Esophagus squamous epithelium (tissue), 5 donors: ENCODE results near the gene DENND11. TPM values are rescaled to one million over a fixed set of nuclear protein-coding genes. Genes with fewer than 3 reads are reported as not detected.

ENCODE experiments used
- DNase-seq: peaks from one replicate; lab custom pipeline; 2025; lab: John Stamatoyannopoulos, UW
- H3K27ac ChIP-seq, 4 donors: fragments of 200-600 bp; sonication (generic); one replicate each; pipeline ENCODE4 v1.5.1; 2016 to 2019; ENCODE audit warnings: mild to moderate bottlenecking in 1 of 4
- H3K27me3 ChIP-seq, 4 donors: fragments of 200-600 bp; sonication (generic); 1 replicate in 3 of 4; 2 replicates in 1 of 4; pipeline versions ENCODE4 v1.5.1 to v1.6.0; 2017 to 2021; ENCODE audit warnings: antibody characterized with exemption in 1 of 4
- H3K36me3 ChIP-seq, 3 donors: fragments of 200-600 bp; sonication (generic); one replicate each; pipeline ENCODE4 v1.5.1; 2016 to 2019
- H3K4me1 ChIP-seq, 3 donors: fragments of 200-600 bp; sonication (generic); one replicate each; pipeline ENCODE4 v1.5.1; 2017 to 2019
- H3K4me3 ChIP-seq, 4 donors: fragments of 200-600 bp; sonication (generic); 1 replicate in 3 of 4; 2 replicates in 1 of 4; pipeline ENCODE4 v1.5.1; 2016 to 2019; ENCODE audit warnings: mild to moderate bottlenecking in 2 of 4, moderate library complexity in 1 of 4
- H3K9me3 ChIP-seq, 3 donors: fragments of 200-600 bp; sonication (generic); one replicate each; pipeline ENCODE4 v1.5.1; 2016 to 2019
- POLR2A ChIP-seq, 4 donors: fragments of 450-650 bp; IDR thresholded peaks; one replicate each; pipeline ENCODE4 v1.6.1; 2017; ENCODE audit warnings: antibody characterized with exemption in 4 of 4, mild to moderate bottlenecking in 4 of 4, moderate library complexity in 3 of 4
- WGBS, 2 donors: methylation state at CpG; one replicate each; pipeline ENCODE4 v1.1.5; 2018; 5-methylcytosine and 5-hydroxymethylcytosine counted together
- intact Hi-C: fragments of 100-400 bp; cut with DNase I; formaldehyde crosslinking; loops from one replicate; pipeline ENCODE4 v1.15.0; 2022
- total RNA-seq, 4 donors: library from RNA; depleted of rRNA; stranded (reverse); fragments of >200 nt; gene quantifications; one replicate each; pipeline ENCODE4 v1.1.0, GENCODE V29; 2016
- TF ChIP-seq, protein P1 (sequence below), 6 experiments: fragments of 450-650 bp in 4 of 6; fragments of 200-600 bp in 2 of 6; sonication (generic) in 2 of 6; IDR thresholded peaks; one replicate each; pipeline ENCODE4 v1.5.1; 2016 to 2019; ENCODE audit warnings: antibody characterized with exemption in 6 of 6, mild to moderate bottlenecking in 4 of 6, moderate library complexity in 4 of 6
- donor health status: DM: yes; HTN: yes; CAD: no.

The DENND11 gene
- total RNA-seq, 4 donors from 2014 or later, result 11.8 to 28.6 (median 14.2) TPM

DNA sequence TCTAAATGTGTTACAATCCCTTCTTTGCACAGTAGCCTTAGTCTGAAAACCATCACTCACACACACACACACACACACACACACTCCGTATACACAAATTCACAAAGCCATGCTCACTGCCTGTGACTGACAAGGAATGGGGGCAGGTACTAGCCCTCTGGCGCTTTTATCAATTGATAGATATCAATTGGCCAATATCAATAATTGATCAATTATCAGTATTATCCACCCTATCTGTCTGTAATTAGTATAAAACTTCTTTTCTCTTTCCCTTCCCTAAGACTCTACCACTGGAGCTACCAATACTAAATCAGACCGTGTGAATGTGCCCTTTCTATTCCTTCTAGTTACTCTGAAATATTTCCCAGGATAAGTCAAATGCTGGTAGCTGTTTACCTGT, 2.1 kb downstream of the DENND11 start:
- H3K9me3 ChIP-seq, result no peaks in the 10 kb centered on the region
- WGBS, 2 donors, result 55 to 72% methylated on average over 3 of the region's 3 CpGs
- peaks cover 3 to 85% (median 15%) of the 10 kb centered on the region in 3 donors for H3K4me1 ChIP-seq
- no peak overlapping the region for H3K4me3 ChIP-seq
- DNase-seq, result no peak
- no peaks in the 10 kb centered on the region for H3K27me3 ChIP-seq
- no peaks in the 10 kb centered on the region for H3K36me3 ChIP-seq
- TF ChIP-seq, protein P1, sequence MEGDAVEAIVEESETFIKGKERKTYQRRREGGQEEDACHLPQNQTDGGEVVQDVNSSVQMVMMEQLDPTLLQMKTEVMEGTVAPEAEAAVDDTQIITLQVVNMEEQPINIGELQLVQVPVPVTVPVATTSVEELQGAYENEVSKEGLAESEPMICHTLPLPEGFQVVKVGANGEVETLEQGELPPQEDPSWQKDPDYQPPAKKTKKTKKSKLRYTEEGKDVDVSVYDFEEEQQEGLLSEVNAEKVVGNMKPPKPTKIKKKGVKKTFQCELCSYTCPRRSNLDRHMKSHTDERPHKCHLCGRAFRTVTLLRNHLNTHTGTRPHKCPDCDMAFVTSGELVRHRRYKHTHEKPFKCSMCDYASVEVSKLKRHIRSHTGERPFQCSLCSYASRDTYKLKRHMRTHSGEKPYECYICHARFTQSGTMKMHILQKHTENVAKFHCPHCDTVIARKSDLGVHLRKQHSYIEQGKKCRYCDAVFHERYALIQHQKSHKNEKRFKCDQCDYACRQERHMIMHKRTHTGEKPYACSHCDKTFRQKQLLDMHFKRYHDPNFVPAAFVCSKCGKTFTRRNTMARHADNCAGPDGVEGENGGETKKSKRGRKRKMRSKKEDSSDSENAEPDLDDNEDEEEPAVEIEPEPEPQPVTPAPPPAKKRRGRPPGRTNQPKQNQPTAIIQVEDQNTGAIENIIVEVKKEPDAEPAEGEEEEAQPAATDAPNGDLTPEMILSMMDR (IDR thresholded peaks at IDR 0.05), result no peak
- no peak for TF ChIP-seq POLR2A (IDR thresholded peaks at IDR 0.05)
- no peak overlapping the region for H3K27ac ChIP-seq
- intact Hi-C loops, result no loop called here

DNA sequence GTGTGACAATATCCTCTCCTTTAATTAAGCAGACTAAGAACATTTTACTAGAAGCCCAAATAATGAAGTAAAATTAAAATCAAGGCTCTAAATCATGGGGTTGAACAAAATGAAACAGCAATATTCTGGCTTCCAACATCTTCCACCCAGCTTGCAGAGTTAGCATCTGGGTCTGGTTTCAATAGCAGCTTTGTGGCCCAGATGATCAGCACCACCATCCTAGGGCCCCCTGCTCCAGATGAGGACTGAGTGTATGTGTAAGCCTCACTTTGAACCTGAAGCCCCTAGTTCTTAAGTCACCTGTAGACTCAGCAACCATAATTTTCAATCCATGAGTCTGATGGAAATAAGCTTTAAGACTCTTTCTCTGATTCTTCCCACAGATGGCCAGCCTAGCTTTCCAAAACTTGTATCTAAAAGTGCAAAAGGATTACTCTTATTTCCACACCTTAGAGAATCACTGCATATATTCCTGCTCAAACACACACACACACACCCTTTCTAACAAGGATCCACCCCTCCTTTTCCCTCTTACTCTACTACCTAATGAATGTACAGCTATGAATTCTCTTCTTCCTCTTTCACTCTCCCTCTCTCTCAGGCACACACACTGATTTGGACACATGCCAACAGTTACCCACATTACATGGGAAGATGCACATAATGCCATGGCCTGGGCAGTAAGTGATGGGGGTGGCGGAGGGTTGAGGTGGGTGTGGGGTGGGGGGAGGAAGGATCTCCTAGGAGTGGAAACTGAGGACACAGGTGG, 3.5 kb downstream of the DENND11 start:
- 89 to 100% methylated on average over 1 of the region's 1 CpG for WGBS, 2 donors

DNA sequence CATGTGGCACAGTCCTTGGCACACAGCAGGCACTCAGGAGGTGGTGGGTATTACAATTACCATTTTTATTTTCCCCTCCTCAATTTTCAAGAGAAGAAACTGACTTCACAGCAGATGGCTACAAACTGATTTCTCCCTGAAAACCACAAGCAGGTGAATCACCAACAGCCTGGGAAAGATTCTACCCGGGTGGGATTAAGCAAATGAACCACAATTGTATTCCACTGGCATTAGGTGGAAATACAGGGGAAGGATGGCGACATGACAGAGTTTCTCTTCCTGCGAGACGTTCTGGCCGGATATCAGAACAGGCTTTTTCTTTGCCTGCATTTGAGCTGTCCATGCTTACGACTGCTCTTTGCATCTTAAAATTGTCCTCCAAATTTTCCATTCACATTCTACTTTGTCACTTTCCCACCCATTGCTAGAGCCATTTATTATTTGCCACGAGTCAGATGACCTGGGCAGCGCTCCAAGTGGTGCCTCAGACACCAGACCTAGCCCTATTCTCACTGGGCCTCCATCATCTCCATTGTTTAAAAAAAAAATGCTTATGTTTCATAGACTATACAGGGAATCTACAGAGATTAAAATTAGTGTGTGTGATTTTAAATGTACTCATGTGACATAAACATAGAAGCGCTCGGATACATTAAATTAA, 4.6 kb downstream of the DENND11 start:
- Histone ChIP-seq H3K4me3 (no peak overlapping the region), H3K27ac (no peak overlapping the region), H3K9me3 (no peaks in the 10 kb centered on the region), H3K36me3 (no peaks in the 10 kb centered on the region), H3K4me1 (peaks cover 3 to 64% (median 4%) of the 10 kb centered on the region in 3 donors), H3K27me3 (no peaks in the 10 kb centered on the region)
- intact Hi-C loops, result no loop called here
- TF ChIP-seq POLR2A (IDR thresholded peaks at IDR 0.05), result no peak
- TF ChIP-seq, protein P1 (IDR thresholded peaks at IDR 0.05), result no peak
- WGBS, 2 donors, result 65 to 70% methylated on average over 9 to 10 of the region's 10 CpGs
- no peak for DNase-seq

More for the DNA sequence above, 3.5 kb downstream of the DENND11 start:
- Histone ChIP-seq H3K9me3 (no peaks in the 10 kb centered on the region), H3K27ac (no peak overlapping the region), H3K27me3 (no peaks in the 10 kb centered on the region), H3K4me1 (peaks cover 3 to 75% (median 11%) of the 10 kb centered on the region in 3 donors), H3K36me3 (no peaks in the 10 kb centered on the region), H3K4me3 (no peak overlapping the region)
- intact Hi-C loops, result no loop called here
- no peak for DNase-seq
- TF ChIP-seq, protein P1 (IDR thresholded peaks at IDR 0.05), result no peak
- no peak for TF ChIP-seq POLR2A (IDR thresholded peaks at IDR 0.05)

DNA sequence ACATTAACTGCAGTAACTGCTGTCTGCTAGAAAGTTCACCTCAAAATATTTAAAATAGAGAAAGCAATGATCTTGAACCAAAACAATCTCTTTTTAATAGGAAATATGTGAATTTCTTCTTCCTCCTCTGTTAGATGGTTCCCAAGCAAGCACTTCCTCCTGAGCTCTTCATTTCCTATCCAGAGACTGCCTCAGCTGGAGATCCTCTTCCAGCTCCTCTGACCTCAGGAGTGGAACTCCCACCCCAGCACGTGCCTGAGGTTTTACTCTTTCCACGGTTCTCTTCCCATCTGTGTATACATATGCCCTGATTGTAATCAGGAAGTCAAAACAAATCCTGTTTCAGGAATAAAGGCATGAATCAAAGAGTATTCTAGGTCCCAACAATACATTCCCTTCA, 5.6 kb downstream of the DENND11 start:
- no peaks in the 10 kb centered on the region for H3K36me3 ChIP-seq
- no peak overlapping the region for H3K4me3 ChIP-seq
- no peak for TF ChIP-seq POLR2A (IDR thresholded peaks at IDR 0.05)
- TF ChIP-seq, protein P1 (IDR thresholded peaks at IDR 0.05), result no peak
- intact Hi-C loops, result no loop called here
- DNase-seq, result no peak
- peaks cover 3 to 62% (median 4%) of the 10 kb centered on the region in 3 donors for H3K4me1 ChIP-seq
- WGBS, 2 donors, result 34 to 56% methylated on average over 2 of the region's 2 CpGs
- no peak overlapping the region for H3K27ac ChIP-seq
- H3K27me3 ChIP-seq, result no peaks in the 10 kb centered on the region
- H3K9me3 ChIP-seq, result no peaks in the 10 kb centered on the region

DNA sequence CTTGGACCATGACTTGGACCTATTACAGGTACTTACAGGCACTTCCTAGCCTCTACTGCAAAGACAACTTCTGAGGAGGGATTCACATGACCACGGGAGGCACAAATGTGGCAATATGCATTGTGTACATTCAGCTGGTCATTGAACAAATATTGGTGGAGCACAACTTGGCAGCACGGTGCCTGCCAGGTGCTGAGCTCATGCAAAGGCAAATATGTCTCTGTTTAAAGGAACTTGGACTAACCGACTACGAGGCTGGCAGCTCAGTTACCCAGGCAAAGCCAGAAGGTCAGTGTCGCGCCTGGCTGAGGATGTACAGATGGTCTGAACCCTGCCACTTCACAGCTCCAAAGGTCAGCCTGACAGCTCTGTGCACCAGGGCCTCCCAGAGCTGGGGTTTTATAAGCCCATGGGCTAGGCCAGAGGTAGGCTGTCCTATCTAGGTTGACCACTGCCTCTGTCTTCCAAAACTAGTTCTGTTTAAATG, 6.1 kb downstream of the DENND11 start:
- no peak overlapping the region for H3K27ac ChIP-seq
- no peak for TF ChIP-seq POLR2A (IDR thresholded peaks at IDR 0.05)

More for the DNA sequence above, 6.1 kb downstream of the DENND11 start:
- DNase-seq, result no peak
- intact Hi-C loops, result no loop called here
- WGBS, 2 donors, result 0 to 71% methylated on average over 1 to 6 of the region's 6 CpGs
- Histone ChIP-seq H3K36me3 (no peaks in the 10 kb centered on the region), H3K4me3 (no peak overlapping the region), H3K4me1 (peaks cover 3 to 58% (median 4%) of the 10 kb centered on the region in 3 donors), H3K27me3 (no peaks in the 10 kb centered on the region), H3K9me3 (no peaks in the 10 kb centered on the region)
